GM19328 (cell line): ENCODE results near the gene TCF7.

Experiments
- ATAC-seq: cut with Tn5 transposase; IDR thresholded peaks from one replicate; pipeline ENCODE4 v1.9.1; 2021; ENCODE audit warnings: mild to moderate bottlenecking, moderate library complexity; ENCODE audit not compliant: unreplicated experiment

The TCF7 gene

GRCh38 chr5:134113902-134114875 is at the start of gene TCF7:
TSS of gene TCF7 (plus strand) at chr5:134114681. CDS start at chr5:134114907, 226 bp downstream.
- ATAC-seq, result peak; percentile 81

DNA sequence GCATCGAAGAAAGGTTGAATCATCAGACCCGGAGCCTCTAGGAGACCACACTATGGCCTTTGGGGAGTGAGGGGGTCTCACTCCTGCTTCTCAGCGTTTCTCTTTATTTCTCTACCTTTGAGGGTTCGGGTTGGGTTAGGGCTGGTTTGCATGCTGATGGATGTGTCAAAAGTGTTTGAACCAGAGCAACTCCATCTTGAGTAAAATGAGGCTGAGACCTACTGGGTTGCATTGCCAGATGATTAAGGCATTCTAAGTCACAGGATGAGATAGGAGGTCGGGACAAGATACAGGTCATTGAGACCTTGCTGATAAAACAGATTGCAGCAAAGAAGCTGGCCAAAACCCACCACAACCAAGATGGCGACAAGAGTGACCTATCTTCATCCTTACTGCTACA is 44.9 kb upstream of the TCF7 start:
- no peak for ATAC-seq

- ATAC-seq, result no peak
Observed at GRCh38 chr5:134070725-134071613, 43.5 kb upstream of the TCF7 start.

GRCh38 chr5:134071614-134072207 is 42.8 kb upstream of the TCF7 start:
- ATAC-seq, result no peak

DNA sequence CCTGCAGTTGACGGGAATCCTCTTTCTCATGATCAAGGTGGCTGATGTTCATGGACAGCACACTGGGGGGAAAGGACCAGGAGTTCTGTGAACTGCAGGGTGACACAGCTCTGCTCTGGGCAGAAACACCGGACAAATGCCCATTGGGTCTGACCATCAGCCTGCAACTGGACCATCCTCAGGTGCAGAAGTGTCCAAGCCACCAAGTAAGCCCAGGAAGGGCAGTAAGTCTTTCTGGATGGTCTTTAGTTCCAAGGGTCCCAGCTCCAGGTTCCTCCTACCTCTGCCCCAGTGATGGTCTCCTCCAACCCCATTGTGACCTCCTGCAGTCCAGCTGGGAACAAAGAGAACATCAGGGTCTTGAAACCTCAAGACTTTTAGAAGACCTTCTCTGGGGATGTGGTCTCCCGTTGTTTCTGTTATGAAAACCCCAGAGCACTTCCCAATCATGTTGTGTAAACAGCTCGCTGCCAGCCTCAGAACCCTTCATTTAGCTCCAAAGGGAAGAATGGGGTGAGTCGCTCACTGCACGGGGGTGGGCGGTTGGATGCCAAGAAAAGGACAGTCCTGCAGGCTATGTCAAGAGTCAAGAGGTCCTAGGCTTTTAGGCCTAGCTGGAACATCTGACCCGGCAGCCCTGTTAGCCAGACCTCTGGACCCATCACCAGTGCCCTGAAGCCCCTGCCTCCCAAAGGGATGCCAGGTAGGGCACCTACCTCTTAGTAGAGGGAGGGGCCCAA is 41.8 kb upstream of the TCF7 start:
- ATAC-seq, result no peak

GRCh38 chr5:134073404-134073803 is 41.1 kb upstream of the TCF7 start:
- no peak for ATAC-seq

DNA sequence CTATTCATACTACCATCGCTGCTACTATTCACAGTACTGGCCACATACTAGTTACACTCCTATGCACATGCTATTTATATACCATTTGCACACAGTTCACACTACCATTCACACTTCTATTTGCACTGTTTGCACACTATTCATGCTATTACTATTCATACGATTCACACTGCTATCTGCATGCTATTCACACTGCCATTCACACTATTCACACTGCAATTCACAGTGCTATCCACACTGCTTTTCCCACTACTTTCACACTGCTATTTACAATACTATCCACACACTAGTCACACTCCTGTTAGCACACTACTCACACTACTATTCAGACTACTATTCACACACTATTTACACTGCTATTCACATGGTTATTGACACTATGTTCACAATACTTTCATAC is 39.4 kb upstream of the TCF7 start:
- no peak for ATAC-seq

DNA sequence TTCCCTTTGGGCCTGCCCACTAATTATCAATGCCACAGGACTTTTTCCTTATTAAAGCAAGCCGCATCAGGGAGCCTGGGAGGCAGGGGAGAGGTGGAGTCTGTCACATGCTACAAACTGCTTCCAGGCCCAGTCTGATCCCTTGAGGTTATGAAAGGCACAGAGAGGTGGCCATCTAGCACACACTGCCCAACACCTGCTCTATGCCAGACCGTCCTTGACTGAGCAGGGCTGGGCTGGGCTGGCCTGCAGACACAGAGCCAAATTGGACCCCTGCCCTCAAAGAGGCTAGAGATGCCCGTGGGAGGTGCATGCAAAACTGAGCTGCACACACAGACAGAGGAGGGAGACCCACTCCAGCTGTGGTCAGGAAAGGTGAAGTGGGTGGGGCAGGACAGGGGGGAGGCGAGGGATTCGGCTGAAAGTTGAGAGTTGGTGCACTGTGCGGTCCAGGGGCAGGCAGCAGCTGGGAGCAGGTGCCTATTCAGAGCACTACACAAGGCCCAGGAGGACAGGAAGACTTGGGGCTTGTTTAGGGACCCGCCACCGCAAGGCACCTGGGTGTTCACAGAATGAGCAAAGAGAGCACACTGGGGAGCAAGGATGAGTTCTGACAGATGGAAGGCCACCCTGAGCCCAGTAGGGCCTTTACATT is 36.4 kb upstream of the TCF7 start:
- no peak for ATAC-seq

DNA sequence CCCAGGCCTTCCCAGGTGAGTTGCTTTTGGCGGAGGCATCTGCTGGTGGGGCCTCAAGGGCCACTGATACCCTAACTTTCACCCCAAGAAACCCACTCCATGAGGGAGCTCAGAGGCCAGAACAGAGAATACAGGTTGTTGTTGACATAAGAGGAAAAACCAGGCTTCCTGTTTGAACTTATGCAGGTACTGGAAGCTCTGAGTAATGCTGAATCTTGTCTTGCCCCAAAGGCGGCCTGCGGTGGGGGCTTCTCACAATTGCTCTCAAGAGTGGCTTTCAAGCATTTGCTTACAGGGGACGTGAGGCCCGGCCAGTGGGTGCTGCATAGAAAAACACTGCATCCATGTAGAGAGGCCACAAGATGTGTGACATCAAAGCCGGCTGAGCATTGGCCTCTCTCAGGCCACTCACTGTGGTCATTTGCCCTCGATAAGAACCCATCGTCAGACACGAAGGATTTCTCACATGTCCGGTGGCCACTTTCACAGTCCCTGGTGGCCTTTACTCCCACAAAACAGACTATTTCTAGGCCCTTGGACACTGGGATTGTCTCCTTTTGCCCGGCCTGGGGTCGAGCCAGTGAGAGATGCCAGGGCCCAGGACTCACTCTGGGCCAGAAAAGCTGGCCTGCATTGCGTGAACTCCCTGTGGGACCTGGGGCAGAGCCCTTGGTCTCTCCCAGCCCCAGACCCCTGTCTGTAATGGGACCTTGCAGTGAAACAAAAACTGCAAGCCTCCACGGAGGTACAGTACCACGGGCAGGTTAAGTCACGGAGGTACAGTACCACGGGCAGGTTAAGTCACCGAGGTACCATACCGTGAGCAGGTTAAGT is 34.5 kb upstream of the TCF7 start:
- ATAC-seq, result no peak

- no peak for ATAC-seq
Observed at GRCh38 chr5:134082264-134082992, 32.1 kb upstream of the TCF7 start.

DNA sequence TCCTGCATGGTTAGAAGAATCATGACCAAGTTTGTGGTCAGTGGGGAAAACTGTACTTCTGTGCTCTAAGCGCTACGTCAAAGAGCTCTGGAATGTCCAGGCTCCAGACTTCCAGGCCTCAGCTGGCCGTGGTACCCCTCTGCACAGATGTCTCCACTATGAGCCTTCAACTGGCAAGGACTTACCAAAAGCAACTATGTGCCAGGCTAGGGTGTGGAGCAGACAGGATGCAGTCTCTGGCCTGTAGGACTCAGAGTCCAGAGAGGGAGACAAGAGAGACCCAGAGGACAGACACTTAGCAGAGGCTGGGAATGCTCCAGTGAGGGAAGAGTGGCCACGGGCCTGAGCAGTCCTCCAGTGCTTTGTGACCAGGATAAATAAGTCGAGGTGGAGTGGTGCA is 31.0 kb upstream of the TCF7 start:
- ATAC-seq, result no peak

DNA sequence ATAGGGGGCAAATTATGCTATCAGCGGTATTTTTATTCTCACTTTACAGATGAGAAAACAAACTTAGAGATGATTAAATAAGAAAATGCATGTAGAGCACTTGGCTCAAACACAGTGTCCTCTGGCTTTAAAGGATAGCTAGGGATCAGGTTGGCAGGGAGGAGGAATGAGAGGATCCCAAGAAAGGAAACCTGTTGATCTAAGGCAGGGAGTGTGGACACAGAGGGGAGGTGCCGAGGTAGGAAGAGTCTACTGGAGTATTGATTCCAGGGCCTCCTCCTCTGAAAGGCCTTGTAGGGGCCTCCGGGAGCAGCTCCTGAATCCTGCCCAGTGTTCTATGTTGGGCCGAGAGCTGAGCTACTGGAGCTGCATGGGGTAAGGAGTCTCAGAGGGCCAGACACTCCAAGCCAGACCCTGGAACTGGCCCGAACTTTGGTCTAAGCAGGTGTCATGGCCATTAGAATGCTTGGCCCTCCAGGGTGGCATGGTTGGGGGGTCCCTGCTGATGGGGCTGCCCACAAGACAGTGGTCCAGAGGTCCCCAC is 30.4 kb upstream of the TCF7 start:
- no peak for ATAC-seq

DNA sequence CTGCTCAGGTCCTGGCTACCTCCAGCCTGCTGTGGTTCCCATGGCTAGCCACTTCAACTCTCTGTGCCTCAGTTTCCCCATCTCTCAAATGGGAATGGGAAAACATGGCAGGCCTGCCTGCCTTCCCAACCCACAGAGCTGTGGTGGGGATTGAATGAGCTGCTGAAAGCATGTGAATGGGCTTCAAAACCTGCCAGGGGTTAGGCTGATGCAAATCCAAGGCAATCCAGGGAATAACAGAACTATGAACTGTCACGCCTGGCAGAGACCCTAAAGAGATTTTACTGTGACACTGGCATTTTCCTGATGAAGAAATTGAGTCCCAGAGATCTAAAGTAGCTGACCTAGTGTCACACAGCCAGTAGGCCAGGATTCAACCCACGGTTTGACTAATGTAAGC is 29.9 kb upstream of the TCF7 start:
- no peak for ATAC-seq

DNA sequence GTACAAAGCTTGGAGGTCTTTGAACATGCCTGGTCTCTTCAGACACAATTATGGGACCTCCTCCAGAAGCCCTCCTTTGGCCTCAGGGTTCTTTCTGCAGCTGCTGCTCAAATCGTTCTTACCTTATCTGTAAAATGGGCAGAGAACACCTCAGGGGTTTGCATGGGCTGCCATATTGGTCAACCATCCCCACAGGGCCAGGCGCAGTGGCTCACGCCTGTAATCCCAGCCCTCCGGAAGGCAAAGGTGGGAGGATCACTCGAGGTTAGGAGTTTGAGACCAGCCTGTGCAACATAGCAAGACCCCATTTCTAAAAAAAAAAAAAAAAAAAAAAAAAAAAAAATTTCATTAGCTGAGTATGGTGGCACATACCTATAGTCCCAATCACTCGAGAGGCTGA is 29.1 kb upstream of the TCF7 start:
- no peak for ATAC-seq

- ATAC-seq, result no peak
Observed at GRCh38 chr5:134086225-134086942, 28.1 kb upstream of the TCF7 start.

DNA sequence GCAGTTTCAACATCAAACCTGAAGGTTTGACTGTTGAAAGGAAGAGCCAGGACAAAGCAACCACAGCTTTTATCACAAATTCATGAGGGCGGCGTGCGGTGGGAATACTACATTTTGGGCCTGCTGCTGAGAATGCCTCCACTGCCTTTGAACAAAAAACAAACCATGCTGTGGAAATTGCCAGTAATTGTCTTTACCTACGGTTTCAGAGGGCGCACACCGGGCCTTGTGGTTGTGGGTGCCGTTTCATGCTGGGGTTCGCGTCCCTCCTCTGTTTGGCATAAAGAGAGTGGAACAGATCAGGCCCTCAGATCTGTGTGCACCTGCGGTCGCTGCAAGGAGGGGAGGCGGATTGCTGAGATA is 27.6 kb upstream of the TCF7 start:
- ATAC-seq, result no peak

- ATAC-seq, result no peak
Observed at GRCh38 chr5:134088291-134088690, 26.2 kb upstream of the TCF7 start.
